IPS DF 6.9 (cell line): ENCODE data around the gene ACYP2.

Experiments
- DNase-seq: peaks from one replicate; pipeline ENCODE4 v3.0.0-alpha.2; 2013; ENCODE audit warnings: low read depth, low spot score
- H3K27ac ChIP-seq: one replicate; pipeline ENCODE4 v1.5.1; 2013; ENCODE audit warnings: low read length, control low read depth
- H3K27me3 ChIP-seq: 2 replicates; pipeline ENCODE4 v1.6.1; 2013; ENCODE audit warnings: mild to moderate bottlenecking, low read length; ENCODE audit not compliant: control insufficient read depth, insufficient read depth
- H3K36me3 ChIP-seq: 2 replicates; pipeline ENCODE4 v1.6.1; 2013; ENCODE audit warnings: low read length; ENCODE audit not compliant: control insufficient read depth, insufficient read depth
- H3K4me1 ChIP-seq: 2 replicates; pipeline ENCODE4 v1.6.1; 2013; ENCODE audit warnings: low read length; ENCODE audit not compliant: control insufficient read depth, insufficient read depth
- H3K4me3 ChIP-seq: 2 replicates; pipeline ENCODE4 v1.5.1; 2013; ENCODE audit warnings: mild to moderate bottlenecking, low read length
- H3K9me3 ChIP-seq: 2 replicates; pipeline ENCODE4 v1.6.1; 2013; ENCODE audit warnings: low read length, inconsistent platforms; ENCODE audit not compliant: control insufficient read depth, insufficient read depth
- WGBS: extraction: QIAGEN DNeasy Blood & Tissue Kit; methylation state at CpG from one replicate; pipeline ENCODE4 v1.1.7; 2013; ENCODE audit warnings: mixed read lengths, missing lambda C conversion rate; ENCODE audit not compliant: insufficient read length, insufficient coverage; 5-methylcytosine and 5-hydroxymethylcytosine counted together

ACYP2 gene

GRCh38 chr2:54213082-54213481, 97.7 kb downstream of the ACYP2 start:
- H3K4me1 ChIP-seq = no peaks in the 10 kb centered on the region
- H3K27ac ChIP-seq = no peak overlapping the region
- no peaks in the 10 kb centered on the region for H3K36me3 ChIP-seq
- no peaks in the 10 kb centered on the region for H3K27me3 ChIP-seq
- no peaks in the 10 kb centered on the region for H3K9me3 ChIP-seq
- WGBS = no CpG with 5 or more reads among the region's 4 CpGs
- H3K4me3 ChIP-seq = no peak overlapping the region
- DNase-seq = no peak

- no peaks in the 10 kb centered on the region for H3K27me3 ChIP-seq
- no peak overlapping the region for H3K27ac ChIP-seq
- no peaks in the 10 kb centered on the region for H3K4me1 ChIP-seq
- H3K4me3 ChIP-seq = no peak overlapping the region
- DNase-seq = no peak
- H3K36me3 ChIP-seq = no peaks in the 10 kb centered on the region
- H3K9me3 ChIP-seq = no peaks in the 10 kb centered on the region
- WGBS = no CpG with 5 or more reads among the region's 2 CpGs
Observed at GRCh38 chr2:54224997-54225396, 109.6 kb downstream of the ACYP2 start.

- no CpG with 5 or more reads among the region's 2 CpGs for WGBS
Observed at GRCh38 chr2:54226260-54226659, 110.8 kb downstream of the ACYP2 start.

GRCh38 chr2:54227798-54228197, 112.4 kb downstream of the ACYP2 start:
- no peak for DNase-seq
- H3K27ac ChIP-seq = no peak overlapping the region

More at GRCh38 chr2:54226260-54226659, 110.8 kb downstream of the ACYP2 start:
- Histone ChIP-seq H3K27ac (no peak overlapping the region), H3K4me3 (no peak overlapping the region), H3K9me3 (no peaks in the 10 kb centered on the region), H3K4me1 (no peaks in the 10 kb centered on the region), H3K36me3 (no peaks in the 10 kb centered on the region), H3K27me3 (no peaks in the 10 kb centered on the region)
- no peak for DNase-seq

GRCh38 chr2:54228945-54229344, 113.5 kb downstream of the ACYP2 start:
- Histone ChIP-seq H3K4me3 (no peak overlapping the region), H3K9me3 (no peaks in the 10 kb centered on the region), H3K4me1 (no peaks in the 10 kb centered on the region), H3K27me3 (no peaks in the 10 kb centered on the region), H3K36me3 (no peaks in the 10 kb centered on the region), H3K27ac (no peak overlapping the region)
- no CpG with 5 or more reads among the region's 2 CpGs for WGBS
- no peak for DNase-seq

More at GRCh38 chr2:54227798-54228197, 112.4 kb downstream of the ACYP2 start:
- Histone ChIP-seq H3K9me3 (no peaks in the 10 kb centered on the region), H3K4me3 (no peak overlapping the region), H3K4me1 (no peaks in the 10 kb centered on the region), H3K36me3 (no peaks in the 10 kb centered on the region), H3K27me3 (no peaks in the 10 kb centered on the region)

GRCh38 chr2:54233832-54234649, 118.6 kb downstream of the ACYP2 start:
- H3K4me1 ChIP-seq = no peaks in the 10 kb centered on the region
- H3K27ac ChIP-seq = no peak overlapping the region
- H3K9me3 ChIP-seq = no peaks in the 10 kb centered on the region
- H3K36me3 ChIP-seq = no peaks in the 10 kb centered on the region
- WGBS = no CpG with 5 or more reads among the region's 4 CpGs
- no peak for DNase-seq
- no peaks in the 10 kb centered on the region for H3K27me3 ChIP-seq
- H3K4me3 ChIP-seq = no peak overlapping the region

- Histone ChIP-seq H3K27me3 (no peaks in the 10 kb centered on the region), H3K4me1 (no peaks in the 10 kb centered on the region), H3K9me3 (no peaks in the 10 kb centered on the region), H3K36me3 (no peaks in the 10 kb centered on the region), H3K4me3 (no peak overlapping the region), H3K27ac (no peak overlapping the region)
- no peak for DNase-seq
- WGBS = no CpG with 5 or more reads among the region's 2 CpGs
Observed at GRCh38 chr2:54237428-54237827, 122.0 kb downstream of the ACYP2 start.

GRCh38 chr2:54239427-54239826, 124.0 kb downstream of the ACYP2 start:
- Histone ChIP-seq H3K27me3 (no peaks in the 10 kb centered on the region), H3K36me3 (no peaks in the 10 kb centered on the region), H3K9me3 (no peaks in the 10 kb centered on the region), H3K4me1 (no peaks in the 10 kb centered on the region), H3K27ac (no peak overlapping the region), H3K4me3 (no peak overlapping the region)
- DNase-seq = no peak
- WGBS = no CpG with 5 or more reads among the region's 1 CpG

GRCh38 chr2:54240515-54241469, 125.4 kb downstream of the ACYP2 start:
- WGBS = no CpG with 5 or more reads among the region's 5 CpGs
- Histone ChIP-seq H3K9me3 (no peaks in the 10 kb centered on the region), H3K27ac (no peak overlapping the region), H3K36me3 (no peaks in the 10 kb centered on the region), H3K27me3 (no peaks in the 10 kb centered on the region), H3K4me1 (no peaks in the 10 kb centered on the region), H3K4me3 (no peak overlapping the region)
- DNase-seq = no peak

- Histone ChIP-seq H3K4me3 (no peak overlapping the region), H3K27ac (no peak overlapping the region), H3K9me3 (no peaks in the 10 kb centered on the region), H3K4me1 (no peaks in the 10 kb centered on the region), H3K27me3 (no peaks in the 10 kb centered on the region), H3K36me3 (no peaks in the 10 kb centered on the region)
- no peak for DNase-seq
- no CpG with 5 or more reads among the region's 1 CpG for WGBS
Observed at GRCh38 chr2:54247115-54247514, 131.7 kb downstream of the ACYP2 start.
